HG03442 (cell line): ENCODE data around the gene HBA1.
"Not testable (repeated sequence)": the region's sequence is repeated elsewhere in the genome, so short reads cannot be mapped to it uniquely, and the experiment has no call there.

Experiments
- ATAC-seq: cut with Tn5 transposase; IDR thresholded peaks from one replicate; pipeline ENCODE4 v1.9.1; 2021; ENCODE audit warnings: mild to moderate bottlenecking, moderate library complexity; ENCODE audit not compliant: unreplicated experiment

The HBA1 gene

GRCh38 chr16:176477-177382 is at the start of gene HBA1:
HBA1 (plus strand) TSS chr16:176680; CDS start chr16:176717, 37 bp downstream.
- not testable (repeated sequence) for ATAC-seq

- no peak for ATAC-seq
Observed at GRCh38 chr16:129075-129474, 47.4 kb upstream of the HBA1 start.

GRCh38 chr16:130533-131173 is 45.8 kb upstream of the HBA1 start:
- no peak for ATAC-seq

- no peak for ATAC-seq
Observed at GRCh38 chr16:132120-132519, 44.4 kb upstream of the HBA1 start.

GRCh38 chr16:133716-134115 is 42.8 kb upstream of the HBA1 start:
- ATAC-seq = no peak

GRCh38 chr16:138049-138417 is 38.4 kb upstream of the HBA1 start:
- ATAC-seq = no peak

GRCh38 chr16:140175-140857 is 36.2 kb upstream of the HBA1 start:
- ATAC-seq = no peak

- ATAC-seq = no peak
Observed at GRCh38 chr16:142405-142967, 34.0 kb upstream of the HBA1 start.

- no peak for ATAC-seq
Observed at GRCh38 chr16:143047-143446, 33.4 kb upstream of the HBA1 start.

GRCh38 chr16:143456-143855 is 33.0 kb upstream of the HBA1 start:
- no peak for ATAC-seq

- ATAC-seq = no peak
Observed at GRCh38 chr16:144797-145252, 31.7 kb upstream of the HBA1 start.

- ATAC-seq = no peak
Observed at GRCh38 chr16:146646-147045, 29.8 kb upstream of the HBA1 start.

- ATAC-seq = no peak
Observed at GRCh38 chr16:149024-149660, 27.3 kb upstream of the HBA1 start.

- no peak for ATAC-seq
Observed at GRCh38 chr16:152141-153128, 24.0 kb upstream of the HBA1 start, which contains the start of gene HBZ. HBZ (plus strand) TSS chr16:152644; CDS start chr16:152910, 266 bp downstream.

- ATAC-seq = not testable (repeated sequence)
Observed at GRCh38 chr16:153129-153521, 23.4 kb upstream of the HBA1 start.

GRCh38 chr16:153550-154216 is 22.8 kb upstream of the HBA1 start:
- ATAC-seq = not testable (repeated sequence)

- no peak for ATAC-seq
Observed at GRCh38 chr16:154217-155030, 22.1 kb upstream of the HBA1 start.

GRCh38 chr16:155031-155398 is 21.5 kb upstream of the HBA1 start:
- ATAC-seq = no peak
